Mesodermal cell (in vitro differentiated cells): ENCODE data around the gene AKAP13.

ENCODE experiments used
- H3K27ac ChIP-seq: 2 replicates; pipeline ENCODE4 v1.7.0; 2013; ENCODE audit warnings: mild to moderate bottlenecking, low read depth, low read length, moderate library complexity; ENCODE audit not compliant: severe bottlenecking
- H3K36me3 ChIP-seq: 2 replicates; pipeline ENCODE4 v1.7.1; 2013; ENCODE audit warnings: mild to moderate bottlenecking, low read length, moderate library complexity; ENCODE audit not compliant: control insufficient read depth, insufficient read depth
- H3K4me1 ChIP-seq: one replicate; pipeline ENCODE4 v1.7.1; 2013; ENCODE audit warnings: mild to moderate bottlenecking, low read length; ENCODE audit not compliant: insufficient read depth, control insufficient read depth, poor library complexity, severe bottlenecking
- H3K4me3 ChIP-seq: 2 replicates; pipeline ENCODE4 v1.7.0; 2013; ENCODE audit warnings: low read length, control low read depth, mild to moderate bottlenecking; ENCODE audit not compliant: insufficient read depth, poor library complexity, severe bottlenecking; ENCODE audit errors: extremely low read depth
- H3K9me3 ChIP-seq: 2 replicates; pipeline ENCODE4 v1.7.1; 2013; ENCODE audit warnings: mild to moderate bottlenecking, low read length, moderate library complexity; ENCODE audit not compliant: control insufficient read depth
- WGBS, 2 experiments: methylation state at CpG; one replicate each; pipeline ENCODE4 v1.1.5; 2013; ENCODE audit warnings: missing lambda C conversion rate in 2 of 2; ENCODE audit not compliant: insufficient coverage in 2 of 2; 5-methylcytosine and 5-hydroxymethylcytosine counted together

AKAP13 gene

DNA sequence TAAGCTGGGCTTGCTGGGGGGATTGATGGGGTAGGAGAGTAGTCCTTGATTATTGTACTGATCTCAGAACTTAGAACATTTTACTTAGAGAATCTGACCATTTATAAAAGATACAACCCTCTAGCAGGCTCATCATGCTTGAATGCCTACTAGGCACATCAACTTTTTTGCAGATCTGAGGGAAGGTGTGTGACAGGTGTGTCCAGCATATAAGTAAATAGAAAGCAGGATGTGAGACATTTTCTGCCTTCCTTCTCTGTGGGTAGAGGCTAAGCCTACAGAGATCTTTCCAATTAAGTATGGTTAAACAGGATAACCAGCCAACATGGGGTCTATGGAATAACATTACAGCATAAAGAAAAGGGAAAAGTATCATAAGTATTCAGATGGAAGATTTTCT, 159.1 kb downstream of the AKAP13 start:
- H3K9me3 ChIP-seq = no peaks in the 10 kb centered on the region
- no peak overlapping the region for H3K4me3 ChIP-seq
- no peaks in the 10 kb centered on the region for H3K4me1 ChIP-seq
- H3K27ac ChIP-seq = no peak overlapping the region
- peaks cover 27% of the 10 kb centered on the region for H3K36me3 ChIP-seq

DNA sequence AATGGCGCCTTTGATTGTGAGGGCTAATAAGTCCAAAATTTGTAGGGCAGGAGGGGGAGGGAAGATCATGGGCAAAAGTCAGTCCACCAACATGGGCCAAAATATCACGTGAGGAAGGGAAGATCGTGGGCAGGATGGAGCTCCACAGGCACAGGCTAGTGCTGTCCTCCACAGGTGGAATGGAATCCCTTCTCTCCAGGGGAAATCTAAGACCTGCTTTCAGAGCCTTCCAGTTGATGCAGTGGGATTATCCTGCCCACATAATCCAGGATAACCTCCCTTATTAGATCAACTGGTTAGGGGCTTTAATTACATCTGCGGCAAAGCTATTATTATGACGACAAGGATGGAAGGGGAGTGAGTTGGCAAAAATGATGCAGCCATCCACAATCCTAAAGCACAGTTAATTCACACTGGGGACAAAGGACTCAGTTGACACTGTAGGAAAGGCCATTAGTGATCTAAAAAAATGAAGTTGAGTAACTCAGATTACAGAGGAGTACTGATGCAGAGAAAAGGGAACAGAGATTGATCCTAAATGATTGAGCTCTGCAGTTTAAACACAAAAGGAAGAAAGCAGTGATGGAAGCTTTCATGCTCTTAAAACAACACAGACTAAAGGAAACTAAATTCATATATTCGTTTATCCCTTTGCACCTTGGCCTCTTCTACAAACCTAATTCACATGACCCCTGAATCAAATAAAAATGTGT, 159.8 kb downstream of the AKAP13 start:
- WGBS, 2 experiments = 100% methylated on average over 3 of the region's 6 CpGs
- Histone ChIP-seq H3K9me3 (no peaks in the 10 kb centered on the region), H3K4me1 (no peaks in the 10 kb centered on the region), H3K36me3 (peaks cover 27% of the 10 kb centered on the region), H3K4me3 (no peak overlapping the region), H3K27ac (no peak overlapping the region)

- Histone ChIP-seq H3K9me3 (no peaks in the 10 kb centered on the region), H3K4me1 (no peaks in the 10 kb centered on the region), H3K4me3 (no peak overlapping the region), H3K36me3 (peaks cover 24% of the 10 kb centered on the region), H3K27ac (no peak overlapping the region)
- WGBS, 2 experiments = 71 to 91% methylated on average over 1 of the region's 1 CpG
Observed at GRCh38 chr15:85541744-85542143, 161.3 kb downstream of the AKAP13 start.

- Histone ChIP-seq H3K4me1 (no peaks in the 10 kb centered on the region), H3K4me3 (no peak overlapping the region), H3K9me3 (no peaks in the 10 kb centered on the region), H3K27ac (no peak overlapping the region), H3K36me3 (peaks cover 24% of the 10 kb centered on the region)
- WGBS, 2 experiments = 92 to 100% methylated on average over 2 of the region's 3 CpGs
Observed at GRCh38 chr15:85542488-85542887, 162.1 kb downstream of the AKAP13 start.

DNA sequence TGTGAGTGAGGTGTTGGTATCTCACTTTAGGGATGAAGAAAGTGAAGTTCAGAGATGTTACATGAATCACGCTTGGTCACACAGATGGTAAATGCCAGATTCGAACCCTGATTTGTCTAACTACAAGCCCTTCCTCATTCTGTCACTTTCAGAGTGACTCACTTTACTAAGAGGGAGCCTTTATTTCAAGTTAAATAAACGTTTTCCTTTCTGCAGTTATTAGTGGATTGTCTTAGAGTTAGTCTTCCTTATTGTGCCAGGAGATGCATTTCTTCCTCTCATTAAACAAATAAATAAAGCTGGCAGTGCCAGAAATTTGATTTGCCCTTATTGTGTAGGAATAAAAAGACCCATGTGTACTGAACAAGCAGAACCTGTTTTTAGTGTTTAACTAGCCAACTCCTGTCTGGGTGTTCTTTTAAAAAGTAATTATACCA, 162.5 kb downstream of the AKAP13 start:
- H3K4me1 ChIP-seq = no peaks in the 10 kb centered on the region
- H3K27ac ChIP-seq = no peak overlapping the region
- peaks cover 24% of the 10 kb centered on the region for H3K36me3 ChIP-seq
- WGBS, 2 experiments = 92% methylated on average over 2 of the region's 3 CpGs; no CpG with 5 or more reads in 1 of the 2 experiments
- H3K9me3 ChIP-seq = no peaks in the 10 kb centered on the region
- H3K4me3 ChIP-seq = no peak overlapping the region

DNA sequence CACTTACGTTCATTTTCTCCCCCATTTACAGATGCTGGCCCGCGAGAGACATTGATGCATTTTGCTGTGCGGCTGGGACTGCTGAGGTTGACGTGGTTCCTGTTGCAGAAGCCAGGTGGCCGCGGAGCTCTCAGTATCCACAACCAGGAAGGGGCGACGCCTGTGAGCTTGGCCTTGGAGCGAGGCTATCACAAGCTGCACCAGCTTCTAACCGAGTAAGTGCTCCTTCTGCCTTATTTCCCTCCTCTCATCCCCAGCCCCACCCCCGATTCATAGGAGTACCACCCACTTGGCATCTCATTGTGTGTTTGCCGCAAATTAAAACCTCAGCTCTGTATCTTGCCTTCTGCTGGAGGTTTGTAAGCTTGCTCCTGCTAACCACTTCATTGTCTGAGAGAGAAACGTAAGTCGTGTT, 163.3 kb downstream of the AKAP13 start:
- Histone ChIP-seq H3K36me3 (peaks cover 24% of the 10 kb centered on the region), H3K4me3 (no peak overlapping the region), H3K4me1 (no peaks in the 10 kb centered on the region), H3K9me3 (no peaks in the 10 kb centered on the region), H3K27ac (no peak overlapping the region)
- 78 to 91% methylated on average over 8 to 14 of the region's 15 CpGs for WGBS, 2 experiments

- Histone ChIP-seq H3K4me1 (no peaks in the 10 kb centered on the region), H3K4me3 (no peak overlapping the region), H3K36me3 (peaks cover 35% of the 10 kb centered on the region), H3K9me3 (no peaks in the 10 kb centered on the region), H3K27ac (no peak overlapping the region)
- 83% methylated on average over 1 of the region's 1 CpG; no CpG with 5 or more reads in 1 of the 2 experiments for WGBS, 2 experiments
Observed at GRCh38 chr15:85545185-85545584, 164.8 kb downstream of the AKAP13 start.

DNA sequence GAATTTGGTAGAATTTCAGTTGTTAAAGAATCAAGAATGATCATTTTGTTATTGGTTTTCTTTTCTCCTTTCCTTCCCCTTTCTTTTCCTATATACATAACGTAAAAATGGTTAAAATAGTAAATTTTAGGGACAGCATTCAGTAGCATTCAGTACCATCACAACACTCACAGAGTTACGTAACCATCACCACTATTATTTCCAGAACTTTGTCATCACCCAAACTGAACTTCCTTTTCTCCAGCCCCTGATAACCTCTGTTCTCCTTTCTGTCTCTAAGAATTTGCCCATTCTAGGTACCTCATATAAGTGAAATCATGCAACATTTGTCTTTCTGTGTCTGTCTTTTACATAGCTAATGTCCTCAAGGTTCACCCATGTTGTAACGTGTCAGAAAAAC, 165.3 kb downstream of the AKAP13 start:
- Histone ChIP-seq H3K4me3 (no peak overlapping the region), H3K4me1 (no peaks in the 10 kb centered on the region), H3K9me3 (no peaks in the 10 kb centered on the region), H3K36me3 (peaks cover 35% of the 10 kb centered on the region), H3K27ac (no peak overlapping the region)
- 100% methylated on average over 1 of the region's 3 CpGs for WGBS, 2 experiments

GRCh38 chr15:85547386-85547785, 167.0 kb downstream of the AKAP13 start:
- no peak overlapping the region for H3K4me3 ChIP-seq
- no peak overlapping the region for H3K27ac ChIP-seq
- peaks cover 35% of the 10 kb centered on the region for H3K36me3 ChIP-seq
- WGBS, 2 experiments = no CpG with 5 or more reads among the region's 1 CpG
- H3K9me3 ChIP-seq = no peaks in the 10 kb centered on the region
- H3K4me1 ChIP-seq = no peaks in the 10 kb centered on the region

DNA sequence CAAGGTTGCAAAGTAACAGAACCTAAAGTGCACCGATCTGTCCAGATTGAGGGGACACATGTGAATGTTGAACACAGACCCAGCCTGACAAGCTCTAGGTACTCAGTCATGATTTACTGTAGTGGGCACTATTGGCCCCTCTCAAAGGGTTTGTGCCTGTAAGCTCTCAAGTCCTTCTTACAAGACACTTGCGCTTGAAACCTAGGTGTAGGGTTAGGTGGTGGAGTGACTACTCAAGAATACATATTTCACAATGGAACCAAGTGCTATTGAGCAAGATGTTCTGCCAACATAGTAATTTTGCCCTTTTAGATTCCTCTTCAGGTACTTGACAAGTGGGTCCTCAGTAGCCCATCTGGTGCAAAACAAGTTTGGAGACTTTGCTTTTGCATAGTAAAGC, 169.9 kb downstream of the AKAP13 start:
- Histone ChIP-seq H3K4me1 (no peaks in the 10 kb centered on the region), H3K36me3 (peaks cover 32% of the 10 kb centered on the region), H3K9me3 (no peaks in the 10 kb centered on the region), H3K27ac (no peak overlapping the region), H3K4me3 (no peak overlapping the region)
- WGBS, 2 experiments = 93 to 100% methylated on average over 1 of the region's 2 CpGs

GRCh38 chr15:85551221-85551832, 170.9 kb downstream of the AKAP13 start:
- H3K4me1 ChIP-seq = no peaks in the 10 kb centered on the region
- peaks cover 35% of the 10 kb centered on the region for H3K36me3 ChIP-seq
- no peaks in the 10 kb centered on the region for H3K9me3 ChIP-seq
- WGBS, 2 experiments = 100% methylated on average over 1 of the region's 3 CpGs; no CpG with 5 or more reads in 1 of the 2 experiments
- H3K4me3 ChIP-seq = no peak overlapping the region
- no peak overlapping the region for H3K27ac ChIP-seq
